Fibroblast of upper back skin (primary cell): ENCODE results near the gene CYTH3.
A peak's percentile ranks its signal among the peaks of the same experiment; 100 is the strongest.

ENCODE experiments used
- DNase-seq: peaks from one replicate; pipeline ENCODE4 v3.0.0-alpha.2; 2013

CYTH3 gene

GRCh38 chr7:6182993-6183392, 89.4 kb downstream of the CYTH3 start:
- DNase-seq: no peak

- no peak for DNase-seq
These were observed 91.3 kb downstream of the CYTH3 start for GRCh38 chr7:6181136-6181535.

DNA sequence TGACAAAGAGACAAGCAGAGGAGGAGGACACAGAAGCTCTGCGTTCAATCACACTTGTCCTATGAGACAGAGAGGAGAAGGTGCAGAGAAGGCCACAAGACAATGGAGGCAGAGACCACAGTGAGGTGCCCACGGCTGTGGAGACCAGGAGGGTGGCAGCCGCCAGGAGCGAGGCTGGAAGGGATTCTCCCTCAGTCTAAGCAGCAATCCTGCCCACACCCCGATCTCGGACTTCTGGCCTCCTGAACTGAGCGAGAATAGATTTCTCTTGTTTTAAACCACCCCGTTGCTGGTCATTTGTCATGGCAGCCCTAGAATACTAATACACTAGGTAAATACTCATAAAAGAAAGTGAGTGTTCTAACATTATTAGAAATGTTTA, 92.1 kb downstream of the CYTH3 start:
- DNase-seq: no peak

GRCh38 chr7:6179620-6180343, 92.6 kb downstream of the CYTH3 start:
- DNase-seq: no peak

GRCh38 chr7:6178298-6179029, 94.0 kb downstream of the CYTH3 start:
- DNase-seq: no peak

DNA sequence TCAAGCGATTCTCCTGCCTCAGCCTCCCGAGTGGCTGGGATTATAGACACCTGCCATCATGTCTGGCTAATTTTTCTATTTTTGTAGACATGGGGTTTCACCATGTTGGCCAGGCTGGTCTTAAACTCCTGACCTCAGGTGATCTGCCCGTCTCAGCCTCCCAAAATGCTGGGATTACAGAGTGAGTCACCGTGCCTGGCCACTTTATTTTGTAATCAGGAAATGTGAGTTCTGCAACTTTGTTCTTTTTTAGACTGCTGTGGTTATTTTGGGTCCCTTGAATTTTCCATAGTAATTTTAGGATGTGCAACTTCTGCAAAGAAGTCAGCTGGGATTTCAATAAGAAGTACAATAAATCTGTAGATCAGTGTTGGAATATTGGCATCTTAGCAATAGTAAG, 96.8 kb downstream of the CYTH3 start:
- DNase-seq: peak; percentile 56

DNA sequence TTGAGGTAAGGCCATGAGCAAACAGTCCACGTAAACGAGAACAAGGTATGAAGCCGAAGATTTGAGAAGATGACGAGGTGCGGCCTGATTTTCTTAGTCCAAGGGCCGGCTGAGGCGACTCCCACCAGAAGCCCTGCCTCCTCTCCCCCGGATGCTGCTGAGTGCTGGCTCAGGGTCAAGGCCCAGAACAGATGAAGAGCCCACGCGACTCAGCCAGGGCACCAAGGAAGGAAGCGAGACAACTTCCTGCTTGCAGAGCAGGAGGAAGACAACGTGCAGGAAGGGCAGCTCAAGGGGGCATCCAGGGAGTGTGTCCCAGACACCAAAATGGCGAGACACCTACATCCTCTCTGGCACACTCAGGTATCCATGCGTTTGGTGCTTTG, 99.5 kb downstream of the CYTH3 start:
- DNase-seq: no peak

GRCh38 chr7:6172224-6172909, 100.1 kb downstream of the CYTH3 start:
- DNase-seq: peak; percentile 37

GRCh38 chr7:6171532-6172223, 100.7 kb downstream of the CYTH3 start:
- no peak for DNase-seq

DNA sequence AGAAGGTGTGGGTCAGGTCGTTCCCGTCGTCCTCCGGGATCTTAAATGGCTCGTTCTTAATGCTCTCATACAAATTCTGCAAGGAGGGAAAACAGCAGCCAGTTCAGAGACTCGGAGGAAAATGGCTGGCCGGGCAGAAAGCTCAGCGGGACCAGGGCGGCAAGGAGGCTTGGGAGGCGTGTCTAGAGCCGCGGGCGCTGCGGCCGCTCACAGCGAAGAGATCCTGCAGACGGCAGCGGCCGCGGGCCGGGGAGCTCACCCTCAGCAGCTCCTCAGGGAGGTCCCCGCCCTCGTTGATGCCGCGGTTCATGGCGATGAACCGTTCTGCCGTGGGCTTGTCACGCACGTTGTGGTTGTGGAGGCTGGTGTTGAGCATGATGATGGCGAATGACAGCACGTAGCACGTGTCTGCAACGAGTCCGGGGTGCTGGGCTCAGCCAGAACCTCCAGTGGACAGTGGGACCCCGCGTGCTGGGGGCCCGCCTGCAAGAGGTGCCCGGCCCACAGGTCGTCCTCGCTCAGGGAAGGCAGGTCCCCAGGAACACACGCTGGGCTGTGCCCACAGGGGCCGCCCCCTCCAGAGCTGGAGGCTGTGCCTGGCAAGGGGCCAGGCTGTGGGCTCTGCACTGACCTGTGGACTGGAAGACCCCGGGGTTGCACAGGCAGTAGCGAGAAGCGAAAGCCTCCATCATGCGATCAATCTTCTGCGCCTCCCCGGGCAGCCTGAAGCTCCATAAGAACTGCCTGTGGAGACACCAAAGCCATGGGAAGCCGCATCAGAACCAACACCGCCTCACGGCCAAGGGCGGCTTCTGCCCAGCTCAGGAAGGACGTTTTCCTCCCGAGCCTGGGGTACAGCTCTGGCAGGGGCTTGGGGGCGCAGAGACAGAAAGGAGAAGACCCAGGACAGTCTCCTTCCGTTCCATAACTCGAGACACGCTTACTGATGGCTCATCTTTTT, 101.6 kb downstream of the CYTH3 start:
- no peak for DNase-seq

DNA sequence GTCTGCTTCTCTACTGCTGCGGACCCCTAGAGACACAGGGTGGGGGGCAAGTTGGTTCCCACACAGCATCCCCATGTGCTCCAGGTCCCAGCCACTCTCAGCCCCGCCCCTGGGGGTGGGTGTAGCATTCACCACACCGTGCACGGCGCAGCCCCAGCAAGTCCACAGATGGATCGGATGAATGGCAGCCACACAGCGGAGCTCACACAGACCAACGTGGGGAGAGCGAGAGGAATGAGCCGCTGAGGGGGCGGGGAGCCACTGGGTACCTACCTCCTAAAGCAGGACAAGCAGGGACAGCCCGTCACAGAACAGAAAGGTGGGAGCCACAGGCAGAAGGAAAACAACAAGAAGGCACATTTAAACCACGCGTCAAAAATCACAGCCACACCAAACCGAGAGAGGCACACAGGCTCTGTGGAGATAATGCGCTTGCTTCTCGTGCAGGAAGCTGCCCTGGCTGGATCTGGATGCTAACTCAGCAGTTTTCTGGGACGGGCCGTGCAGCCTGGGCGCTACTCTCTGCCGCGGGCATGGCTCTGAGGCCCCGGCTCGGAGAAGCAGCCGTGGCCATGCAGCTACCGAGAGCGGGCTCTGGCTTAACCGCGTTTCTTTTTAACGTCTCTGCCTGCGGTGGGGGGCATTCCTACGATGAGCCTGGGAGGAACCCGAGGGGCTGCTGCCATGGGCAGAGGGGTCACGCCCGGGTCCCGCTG, 102.5 kb downstream of the CYTH3 start:
- no peak for DNase-seq

GRCh38 chr7:6168477-6168868, 104.0 kb downstream of the CYTH3 start:
- DNase-seq: no peak

DNA sequence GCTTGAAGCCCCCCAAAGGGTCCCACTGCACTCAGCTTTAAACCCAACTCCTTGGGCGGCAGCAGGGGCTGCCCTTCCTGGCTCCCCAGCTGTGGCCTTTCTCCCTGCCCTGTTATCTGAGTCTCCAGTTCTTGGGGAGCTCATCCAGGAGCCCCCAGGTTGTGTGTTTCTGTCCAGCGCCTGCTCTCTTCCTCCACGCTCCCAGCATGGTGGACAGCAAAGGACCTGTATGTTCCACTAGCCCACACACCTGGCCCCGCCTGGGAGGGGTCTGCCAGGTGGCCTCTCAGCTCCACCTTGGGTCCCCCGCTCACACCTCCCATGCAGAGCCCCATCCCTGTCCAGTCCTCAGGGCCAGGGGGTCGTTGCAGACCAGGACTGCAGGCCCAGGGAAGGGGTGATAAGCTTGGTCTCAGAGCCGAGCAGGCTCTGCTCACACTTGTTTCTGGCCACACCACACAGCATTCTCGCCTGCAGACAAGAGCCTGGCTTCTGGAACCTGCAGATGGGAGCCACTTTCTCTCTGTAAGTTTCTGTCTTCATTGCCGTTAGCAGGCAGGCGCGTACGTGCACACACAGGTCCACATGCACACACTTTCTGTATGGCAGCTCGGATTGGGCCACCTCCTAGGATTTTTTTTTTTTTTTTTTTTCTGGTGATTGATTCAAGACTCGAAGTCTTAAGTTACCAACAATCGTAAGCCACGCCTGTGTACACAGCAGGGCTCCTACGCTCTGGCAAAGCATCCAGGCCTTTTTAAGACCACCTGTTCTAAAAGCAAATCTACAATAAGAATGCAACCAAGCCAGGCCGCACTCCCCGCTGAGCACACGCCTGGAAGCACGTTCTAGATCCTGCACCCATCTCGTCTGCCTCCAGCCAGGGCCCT, 104.6 kb downstream of the CYTH3 start:
- DNase-seq: no peak

DNA sequence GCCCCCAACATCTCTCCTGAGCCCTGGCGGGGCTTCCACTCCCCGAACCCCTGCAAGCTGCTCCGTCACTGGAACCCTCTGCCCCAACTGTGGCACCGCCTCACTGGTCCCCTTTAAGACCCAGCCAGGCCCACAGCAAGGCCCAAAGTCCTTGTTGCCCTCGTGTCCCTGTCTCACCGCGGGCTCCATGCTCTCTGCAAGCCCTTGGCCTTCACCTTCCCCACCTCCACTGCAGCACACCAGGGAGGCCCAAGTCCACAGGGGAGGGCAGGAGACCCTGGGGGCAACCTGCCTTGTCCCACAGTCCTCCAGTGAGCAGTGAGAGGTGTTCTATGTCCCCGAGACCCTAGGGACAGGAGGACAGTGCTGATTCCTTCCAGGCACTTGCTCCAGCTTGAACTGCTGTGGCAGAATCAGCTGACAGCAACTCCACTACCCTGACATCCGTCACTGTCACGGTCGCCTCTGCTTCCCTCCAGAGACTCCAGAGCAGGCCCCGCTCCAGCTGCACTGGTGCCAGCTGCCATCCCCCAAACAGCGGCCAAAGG, 105.3 kb downstream of the CYTH3 start:
- no peak for DNase-seq

- DNase-seq: no peak
These were observed 106.0 kb downstream of the CYTH3 start for GRCh38 chr7:6166443-6166891.

DNA sequence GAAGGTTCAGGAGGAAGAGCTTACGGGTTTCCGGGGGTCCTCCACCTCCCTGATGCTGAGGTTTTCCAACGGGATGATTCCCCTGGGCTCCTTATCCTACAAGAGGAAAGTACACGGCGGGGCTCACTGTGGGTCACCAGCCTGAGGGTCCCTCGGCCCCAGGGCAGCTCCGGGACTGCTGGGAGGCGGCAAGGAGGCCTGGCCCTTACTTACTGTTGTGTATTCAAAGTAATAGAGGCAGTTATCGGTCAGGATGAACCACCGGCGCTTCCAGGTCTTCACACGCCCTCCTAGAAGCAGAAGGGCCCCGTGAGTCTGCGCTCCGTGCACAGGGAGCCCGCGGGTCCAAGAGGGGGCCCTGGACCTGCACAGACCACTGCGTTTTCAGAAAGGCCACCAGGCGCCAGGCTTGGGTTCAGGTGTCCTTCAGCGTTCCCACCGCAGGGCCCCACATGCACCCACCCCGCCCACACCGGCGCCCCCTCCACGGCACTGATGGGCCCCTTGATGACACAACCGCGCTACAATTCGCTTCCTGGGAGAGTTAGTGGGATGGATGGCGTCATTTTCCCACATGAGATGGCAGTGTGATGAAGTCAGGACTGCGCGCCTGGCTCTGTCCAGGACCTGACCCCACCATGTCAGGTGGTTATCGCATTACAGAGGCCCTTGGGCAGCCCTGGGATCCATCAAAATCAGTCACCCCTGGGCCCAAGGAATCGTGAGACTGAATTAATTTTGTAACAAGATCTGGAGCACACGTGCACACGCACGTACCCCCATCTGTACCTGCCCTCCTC, 106.7 kb downstream of the CYTH3 start:
- no peak for DNase-seq

GRCh38 chr7:6165075-6165474, 107.3 kb downstream of the CYTH3 start:
- DNase-seq: no peak

- DNase-seq: no peak
These were observed 107.9 kb downstream of the CYTH3 start for GRCh38 chr7:6164491-6164890.

GRCh38 chr7:6164010-6164409, 108.4 kb downstream of the CYTH3 start:
- DNase-seq: no peak
